ENCODE measurements around the gene PALLD. TPM values are rescaled to one million over a fixed set of nuclear protein-coding genes. Genes with fewer than 3 reads are reported as not detected.

The PALLD gene
- total RNA-seq, 4 donors from 2014 or later, result 58.5 to 164 (median 84.2) TPM

- no peak for TF ChIP-seq CTCF (IDR thresholded peaks at IDR 0.05)
- ATAC-seq (ENCODE audit: low FRiP score) (no peak), DNase-seq (ENCODE audit: low spot score) (no peak)
These were observed 329.1 kb downstream of the PALLD start for GRCh38 chr4:168825975-168826374.

GRCh38 chr4:168826620-168827019 is 329.8 kb downstream of the PALLD start:
- ATAC-seq (ENCODE audit: low FRiP score) (no peak), DNase-seq (ENCODE audit: low spot score) (no peak)
- TF ChIP-seq CTCF (IDR thresholded peaks at IDR 0.05), result no peak

GRCh38 chr4:168830777-168831512 is 334.1 kb downstream of the PALLD start:
- TF ChIP-seq CTCF (IDR thresholded peaks at IDR 0.05), result no peak

GRCh38 chr4:168831585-168831918 is 334.7 kb downstream of the PALLD start:
- ATAC-seq (ENCODE audit: low FRiP score) (peak; percentile 3), DNase-seq (ENCODE audit: low spot score) (no peak)
- TF ChIP-seq CTCF (IDR thresholded peaks at IDR 0.05), result no peak

More at GRCh38 chr4:168830777-168831512, 334.1 kb downstream of the PALLD start:
- DNase-seq (ENCODE audit: low spot score) (no peak), ATAC-seq (ENCODE audit: low FRiP score) (no peak)

GRCh38 chr4:168831919-168832762 is 335.3 kb downstream of the PALLD start:
- ATAC-seq (ENCODE audit: low FRiP score) (peak; percentile 96), DNase-seq (ENCODE audit: low spot score) (peak; percentile 73)
- TF ChIP-seq CTCF (IDR thresholded peaks at IDR 0.05), result no peak

- DNase-seq (ENCODE audit: low spot score), result no peak
- TF ChIP-seq CTCF (IDR thresholded peaks at IDR 0.05), result no peak
- peak; percentile 54 for ATAC-seq (ENCODE audit: low FRiP score)
These were observed 336.1 kb downstream of the PALLD start for GRCh38 chr4:168832763-168833575.
